Calu3 (cell line): ENCODE data around the gene PSAPL1. TPM values are rescaled to one million over a fixed set of nuclear protein-coding genes. Genes with fewer than 3 reads are reported as not detected.

ENCODE experiments used
- BruUV-seq: library from RNA; stranded (reverse); fragments of 400-500 nt; replicated peaks from 2 replicates; lab custom pipeline; 2021; lab: Mats Ljungman, UMichigan
- CTCF ChIA-PET: fragments of 300-600 bp; sonication (Branson Sonifier 250); formaldehyde crosslinking; loops from one replicate; lab custom pipeline; 2022; ENCODE audit warnings: antibody characterized with exemption; lab: Charles Lee
- DNase-seq: peaks from one replicate; pipeline ENCODE4 v3.0.0; 2022
- H3K27ac Mint-ChIP-seq: one replicate; pipeline ENCODE4 v1.8.0; 2022; ENCODE audit warnings: mixed read lengths; ENCODE audit not compliant: unreplicated experiment
- H3K27me3 Mint-ChIP-seq: one replicate; pipeline ENCODE4 v1.8.0; 2022; ENCODE audit warnings: mixed read lengths; ENCODE audit not compliant: unreplicated experiment
- H3K36me3 Mint-ChIP-seq: one replicate; pipeline ENCODE4 v1.8.0; 2022; ENCODE audit warnings: mild to moderate bottlenecking, moderate library complexity, mixed read lengths; ENCODE audit not compliant: insufficient read depth, unreplicated experiment
- H3K4me1 Mint-ChIP-seq: one replicate; pipeline ENCODE4 v1.8.0; 2022; ENCODE audit warnings: mild to moderate bottlenecking, low read depth, mixed read lengths; ENCODE audit not compliant: unreplicated experiment
- H3K4me3 Mint-ChIP-seq: one replicate; pipeline ENCODE4 v1.8.0; 2022; ENCODE audit warnings: mild to moderate bottlenecking, low read depth, moderate library complexity, mixed read lengths; ENCODE audit not compliant: unreplicated experiment
- H3K9me3 Mint-ChIP-seq: one replicate; pipeline ENCODE4 v1.8.0; 2022; ENCODE audit warnings: low read depth, mixed read lengths; ENCODE audit not compliant: unreplicated experiment
- CTCF ChIP-seq: fragments of 200-600 bp; IDR thresholded peaks from one replicate; pipeline ENCODE4 v1.8.0; 2022; ENCODE audit warnings: antibody characterized with exemption; ENCODE audit not compliant: unreplicated experiment
- intact Hi-C: fragments of 100-400 bp; cut with micrococcal nuclease; formaldehyde crosslinking; loops from one replicate; pipeline ENCODE4 v1.10.0; 2022; ENCODE audit not compliant: unreplicated experiment
- total RNA-seq: library from RNA; stranded (reverse); gene quantifications from 2 replicates; pipeline ENCODE4 v1.2.3, GENCODE V29; 2022

Gene PSAPL1
- total RNA-seq, 1 experiment from 2014 or later, result not detected

DNA sequence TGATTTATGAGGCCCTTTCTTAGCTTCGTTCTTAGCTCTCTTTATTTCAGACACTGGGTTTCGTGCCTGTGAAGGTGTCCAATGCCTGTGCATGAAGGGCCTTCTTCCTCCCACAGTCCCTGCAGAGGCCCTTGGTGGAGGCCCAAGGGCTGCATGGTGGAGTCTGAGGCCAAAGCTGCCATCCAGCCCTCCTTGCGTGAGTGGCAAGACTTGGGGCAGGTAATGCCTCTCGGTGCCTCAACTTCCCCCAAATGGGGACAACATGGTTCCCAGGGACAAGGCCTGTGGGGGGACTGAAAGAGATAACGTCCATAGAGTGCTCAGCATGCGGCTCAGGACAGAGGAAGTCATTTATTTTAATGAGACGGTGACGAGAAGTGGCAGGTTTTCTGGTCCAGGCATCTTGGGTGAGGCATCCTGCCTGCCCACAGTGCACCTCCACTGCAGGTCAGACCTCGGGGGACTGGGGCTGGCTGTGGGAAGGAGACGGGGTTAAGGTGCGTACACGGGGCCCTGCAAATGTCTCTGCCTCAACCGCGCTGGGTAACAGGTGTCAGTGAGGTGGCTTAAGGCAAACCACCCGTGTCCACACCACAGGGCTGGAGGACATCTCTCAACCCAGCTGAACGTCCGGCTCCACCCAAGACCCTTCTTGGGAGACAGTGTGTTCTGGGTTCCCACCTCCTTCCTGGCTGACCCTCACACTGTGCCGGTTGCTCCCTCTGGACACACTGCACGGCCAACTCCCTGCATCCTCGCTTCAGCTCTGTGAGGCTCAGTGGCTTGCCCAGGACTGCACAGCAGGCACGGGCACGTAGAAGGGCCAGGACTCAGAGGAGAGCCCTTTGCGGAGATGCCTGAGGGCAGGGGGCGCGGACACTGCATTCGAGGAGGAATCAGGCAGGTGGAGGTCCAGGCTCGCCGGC lies 50.5 kb downstream of the PSAPL1 start:
- no peak for DNase-seq
- H3K27ac Mint-ChIP-seq, result no peak overlapping the region
- TF ChIP-seq CTCF, result no peak
- H3K36me3 Mint-ChIP-seq, result no peaks in the 10 kb centered on the region
- CTCF ChIA-PET, result no interaction called here
- H3K27me3 Mint-ChIP-seq, result peaks cover 30% of the 10 kb centered on the region
- intact Hi-C loops, result no loop called here
- no peaks in the 10 kb centered on the region for H3K9me3 Mint-ChIP-seq
- H3K4me3 Mint-ChIP-seq, result no peak overlapping the region
- no peaks in the 10 kb centered on the region for H3K4me1 Mint-ChIP-seq
- no TSS peak for BruUV-seq

DNA sequence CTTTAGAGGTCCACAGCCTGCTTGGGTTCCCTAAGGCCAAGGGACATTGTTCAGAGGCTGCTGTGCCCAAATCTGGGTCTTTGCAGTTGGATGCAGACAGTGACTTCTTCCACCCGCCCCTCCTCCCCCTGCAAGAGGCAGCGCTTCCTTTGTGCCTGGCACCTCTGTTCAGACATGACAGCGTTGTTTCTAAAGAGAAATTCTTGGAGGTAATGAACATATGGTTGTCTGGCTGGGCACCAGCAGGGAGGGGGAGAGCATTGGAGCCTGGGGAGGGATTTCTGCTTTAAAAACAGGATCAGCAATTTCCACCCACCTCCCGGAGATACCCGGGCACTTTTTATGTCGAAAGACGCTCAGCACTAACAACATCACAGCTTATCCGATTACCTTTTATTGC lies 51.5 kb downstream of the PSAPL1 start:
- BruUV-seq, result no TSS peak
- DNase-seq, result no peak
- CTCF ChIA-PET, result no interaction called here
- no peak for TF ChIP-seq CTCF
- Mint-ChIP-seq H3K36me3 (no peaks in the 10 kb centered on the region), H3K9me3 (no peaks in the 10 kb centered on the region), H3K4me1 (no peaks in the 10 kb centered on the region), H3K27ac (no peak overlapping the region), H3K27me3 (peaks cover 25% of the 10 kb centered on the region), H3K4me3 (no peak overlapping the region)
- intact Hi-C loops, result no loop called here

DNA sequence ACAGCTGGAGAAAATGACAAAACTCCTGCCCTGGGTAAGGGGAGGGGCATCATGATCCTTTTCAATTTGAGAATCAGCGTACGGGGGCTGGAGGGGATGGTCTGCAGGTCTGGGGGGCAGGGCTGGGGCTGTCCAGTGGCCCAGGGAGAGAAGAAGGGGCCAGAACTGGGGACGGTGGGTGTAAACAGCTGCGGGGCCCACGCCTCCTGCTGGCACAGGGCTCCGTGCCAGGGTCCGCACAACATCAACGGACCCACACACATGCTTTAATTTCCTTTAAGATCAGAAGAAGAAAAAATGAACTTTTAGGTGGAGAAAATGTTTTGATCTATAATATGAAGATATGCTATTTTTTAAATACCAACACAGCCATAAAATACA lies 52.1 kb downstream of the PSAPL1 start:
- DNase-seq, result no peak
- Mint-ChIP-seq H3K4me1 (no peaks in the 10 kb centered on the region), H3K9me3 (no peaks in the 10 kb centered on the region), H3K27me3 (peaks cover 25% of the 10 kb centered on the region), H3K27ac (no peak overlapping the region), H3K36me3 (no peaks in the 10 kb centered on the region), H3K4me3 (no peak overlapping the region)
- intact Hi-C loops, result no loop called here
- no TSS peak for BruUV-seq
- no peak for TF ChIP-seq CTCF
- CTCF ChIA-PET, result no interaction called here

DNA sequence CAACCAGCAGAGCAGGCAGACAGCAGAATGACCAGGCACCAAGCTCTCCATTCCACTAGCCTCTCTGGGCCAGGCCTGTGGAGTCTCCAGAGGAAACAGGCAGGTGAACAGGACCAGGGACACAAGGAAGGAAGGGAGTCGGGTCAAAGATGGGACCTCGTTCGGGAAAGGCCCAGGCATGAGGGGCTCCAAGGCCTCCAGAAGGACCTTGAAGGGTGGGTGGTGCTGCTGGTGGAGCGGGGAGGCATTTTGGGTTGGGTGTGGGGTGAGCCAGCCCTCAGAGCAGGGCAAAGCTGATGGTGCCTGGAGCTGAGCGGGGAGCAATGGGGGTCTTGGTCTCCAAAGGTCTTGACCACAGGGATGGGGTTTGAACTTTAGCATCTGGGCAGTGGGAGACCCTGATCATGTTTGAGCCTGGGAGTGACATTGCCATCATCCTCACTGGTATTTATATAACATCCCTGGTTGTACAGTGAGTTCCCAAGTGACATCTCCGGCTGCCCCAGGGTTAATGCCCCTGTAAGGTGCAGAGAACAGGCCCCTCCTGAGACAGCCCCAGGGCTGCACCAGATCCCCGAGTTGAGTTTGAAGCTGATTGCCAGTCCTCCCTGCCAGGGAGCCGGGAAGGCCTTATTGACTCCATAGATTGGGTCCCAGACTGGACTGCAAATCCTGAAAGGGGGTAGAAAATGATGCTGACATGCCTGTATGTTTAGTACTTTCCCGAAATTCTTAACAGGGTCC lies 52.7 kb downstream of the PSAPL1 start:
- CTCF ChIA-PET, result no interaction called here
- H3K27me3 Mint-ChIP-seq, result peaks cover 25% of the 10 kb centered on the region
- no peaks in the 10 kb centered on the region for H3K9me3 Mint-ChIP-seq
- no peak overlapping the region for H3K4me3 Mint-ChIP-seq
- intact Hi-C loops, result no loop called here
- no TSS peak for BruUV-seq
- no peak overlapping the region for H3K27ac Mint-ChIP-seq
- H3K4me1 Mint-ChIP-seq, result no peaks in the 10 kb centered on the region
- no peak for TF ChIP-seq CTCF
- no peaks in the 10 kb centered on the region for H3K36me3 Mint-ChIP-seq
- no peak for DNase-seq
